GM19035 (cell line): ENCODE results near the gene RCSD1.
"Not testable (repeated sequence)": the region's sequence is repeated elsewhere in the genome, so short reads cannot be mapped to it uniquely, and the experiment has no call there.

Experiments used
- ATAC-seq: cut with Tn5 transposase; IDR thresholded peaks from one replicate; pipeline ENCODE4 v1.9.1; 2021; ENCODE audit not compliant: unreplicated experiment

RCSD1 gene, protein sequence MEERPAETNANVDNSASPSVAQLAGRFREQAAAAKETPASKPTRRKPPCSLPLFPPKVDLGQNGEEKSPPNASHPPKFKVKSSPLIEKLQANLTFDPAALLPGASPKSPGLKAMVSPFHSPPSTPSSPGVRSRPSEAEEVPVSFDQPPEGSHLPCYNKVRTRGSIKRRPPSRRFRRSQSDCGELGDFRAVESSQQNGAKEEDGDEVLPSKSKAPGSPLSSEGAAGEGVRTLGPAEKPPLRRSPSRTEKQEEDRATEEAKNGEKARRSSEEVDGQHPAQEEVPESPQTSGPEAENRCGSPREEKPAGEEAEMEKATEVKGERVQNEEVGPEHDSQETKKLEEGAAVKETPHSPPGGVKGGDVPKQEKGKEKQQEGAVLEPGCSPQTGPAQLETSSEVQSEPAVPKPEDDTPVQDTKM

DNA sequence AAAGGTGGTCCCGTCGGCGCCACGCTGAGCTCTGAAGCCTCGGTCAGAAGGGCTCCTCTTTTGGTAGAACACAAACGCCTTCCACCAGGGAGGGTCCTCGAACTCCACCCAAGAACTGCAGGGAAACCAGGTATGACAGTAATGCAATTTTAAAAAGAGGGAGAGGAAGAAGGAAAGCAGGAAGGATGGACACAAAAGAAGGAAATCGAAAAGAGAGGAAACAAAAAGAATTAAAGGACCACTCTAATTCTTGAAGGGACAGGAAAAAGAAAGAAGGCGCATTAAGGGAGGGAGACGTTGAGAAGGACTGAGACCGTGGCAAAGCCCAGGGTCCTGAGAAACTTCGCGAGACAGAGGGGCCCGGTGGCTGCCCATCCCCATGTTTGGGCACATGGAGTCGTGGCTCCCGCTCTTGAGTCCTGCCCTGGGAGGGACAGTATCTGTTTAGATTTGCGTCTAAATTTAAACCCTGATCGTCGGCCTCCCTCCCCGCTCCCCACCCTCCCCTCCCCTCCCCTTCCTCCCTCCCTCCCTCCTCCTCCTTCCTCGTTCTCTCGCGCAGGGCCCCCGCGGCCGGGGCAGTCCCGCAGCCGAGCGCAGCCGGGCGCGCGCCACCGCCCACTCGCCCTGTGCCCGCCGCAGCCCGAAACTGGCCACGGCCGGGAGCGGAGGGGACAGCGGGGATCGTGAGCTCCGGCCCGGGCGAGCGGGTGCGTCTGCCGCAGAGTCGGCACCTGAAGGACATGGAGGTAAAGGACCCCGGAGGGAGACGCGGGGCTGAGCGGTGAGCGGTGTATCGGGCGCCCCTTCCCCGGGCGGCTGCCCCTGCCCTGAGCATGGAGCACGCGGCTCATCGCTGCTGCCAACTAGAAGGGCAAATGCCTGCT is at the start of gene RCSD1:
TSS of gene RCSD1 (plus strand) at position 552 of the 887 bp plus-strand sequence. CDS start at position 744, 192 bp downstream.
- peak; percentile 27 for ATAC-seq

DNA sequence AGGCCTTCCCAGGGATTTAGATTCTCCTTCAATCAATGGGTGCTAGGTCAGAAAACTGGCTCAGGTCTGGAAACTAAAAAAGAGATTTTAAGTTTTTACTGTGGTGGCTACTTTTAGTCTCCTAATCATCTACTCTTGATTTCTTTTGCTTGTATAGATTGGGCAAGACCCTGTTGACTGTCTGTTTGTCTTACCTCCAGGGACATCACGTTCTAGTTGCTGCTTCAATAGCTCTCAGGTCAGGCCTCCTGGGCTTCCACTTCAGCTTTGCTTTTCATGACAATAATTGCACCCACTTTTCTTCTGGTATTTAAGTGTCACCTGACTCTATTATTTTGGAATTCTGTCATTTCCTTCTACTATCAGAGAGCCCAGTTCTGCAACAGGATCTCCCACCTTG is 48.0 kb upstream of the RCSD1 start:
- ATAC-seq: no peak

DNA sequence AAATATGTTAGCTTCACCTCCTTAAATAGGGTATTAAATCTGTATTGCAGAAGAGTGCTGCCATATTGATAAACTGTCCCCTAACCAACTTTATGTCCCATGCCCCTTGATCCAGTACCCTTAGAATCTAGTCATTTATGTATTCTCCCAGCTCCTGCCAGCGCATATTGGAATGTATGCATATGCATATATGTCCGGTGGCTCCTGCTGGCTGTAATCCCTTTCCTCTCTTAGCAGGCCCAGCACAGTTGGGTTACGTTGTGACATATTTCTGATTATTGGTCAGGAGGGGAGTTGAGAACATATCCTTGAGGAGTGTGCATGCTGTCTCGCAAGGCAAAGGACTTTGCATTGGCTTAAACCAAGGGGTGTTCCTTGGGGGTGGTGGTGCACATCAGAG is 47.3 kb upstream of the RCSD1 start:
- no peak for ATAC-seq

DNA sequence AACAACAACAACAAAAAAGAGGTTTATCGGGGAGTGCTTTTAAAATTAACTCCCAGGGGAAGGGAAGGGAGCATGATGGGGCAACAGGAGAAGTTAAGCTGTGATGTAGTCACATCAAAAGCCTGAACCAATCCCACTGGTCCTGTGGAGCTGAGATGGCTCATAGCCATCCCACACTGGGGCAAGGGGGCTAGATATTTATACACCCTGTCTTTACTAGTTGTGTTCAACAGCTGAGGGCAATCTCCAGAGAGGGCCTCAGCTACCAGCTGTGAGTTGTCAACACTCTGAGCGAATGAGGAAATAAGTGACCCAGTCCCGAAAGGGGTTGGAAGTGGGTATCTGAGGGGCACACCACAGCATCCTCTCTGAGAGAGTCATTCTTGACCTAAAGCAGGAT is 45.5 kb upstream of the RCSD1 start:
- ATAC-seq: no peak

DNA sequence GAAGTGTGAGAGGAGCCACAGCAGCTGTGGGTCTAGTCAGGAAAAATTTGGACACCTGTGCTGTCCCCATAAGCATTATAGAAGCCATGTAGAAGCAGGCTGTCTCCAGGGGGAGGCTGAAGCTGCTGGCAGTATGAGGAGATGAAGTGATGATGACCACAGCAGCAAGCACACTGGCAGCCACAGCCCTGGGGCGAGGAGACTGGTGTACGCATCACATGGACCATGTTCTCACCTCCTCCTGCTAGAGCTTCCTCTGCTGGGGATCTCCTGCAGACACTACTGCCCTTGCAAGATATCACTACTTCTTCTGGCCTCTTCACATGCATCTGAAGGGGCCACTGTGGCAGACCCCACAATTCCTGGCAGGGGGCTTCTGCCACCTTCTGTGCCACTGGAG is 42.7 kb upstream of the RCSD1 start:
- no peak for ATAC-seq

DNA sequence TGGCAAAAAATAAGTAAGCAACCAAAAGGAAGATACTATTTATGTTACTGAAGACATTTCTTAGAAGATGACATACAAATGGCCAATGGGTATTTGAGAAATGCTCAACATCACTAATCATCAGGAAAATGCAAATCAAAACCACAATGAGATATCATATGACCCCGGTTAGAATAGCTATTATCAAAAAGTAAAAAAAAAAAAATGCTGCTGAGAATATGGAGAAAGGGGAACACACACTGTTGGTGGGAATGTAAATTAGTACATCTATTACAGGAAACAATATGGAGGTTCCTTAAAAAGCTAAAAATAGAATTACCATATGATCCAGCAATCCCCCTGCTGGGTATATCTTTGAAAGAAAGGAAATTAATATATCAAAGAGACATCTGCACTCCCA is 42.2 kb upstream of the RCSD1 start:
- no peak for ATAC-seq

DNA sequence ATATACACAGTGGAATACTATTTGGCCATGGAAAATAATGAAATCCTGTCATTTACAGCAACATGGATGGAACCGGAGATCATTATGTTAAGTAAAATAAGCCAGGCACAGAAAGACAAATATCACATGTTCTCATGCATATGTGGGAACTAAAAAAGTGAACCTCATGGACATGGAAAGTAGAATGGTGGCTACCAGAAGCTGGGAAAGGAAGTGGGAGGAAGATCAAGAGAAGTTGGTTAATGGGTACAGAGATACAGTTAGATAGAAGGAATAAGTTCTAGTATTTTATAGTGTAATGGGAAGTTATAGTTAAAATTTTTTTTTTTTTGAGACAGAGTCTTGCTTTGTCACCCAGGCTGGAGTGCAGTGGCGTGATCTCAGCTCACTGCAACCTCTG is 41.7 kb upstream of the RCSD1 start:
- ATAC-seq: no peak

DNA sequence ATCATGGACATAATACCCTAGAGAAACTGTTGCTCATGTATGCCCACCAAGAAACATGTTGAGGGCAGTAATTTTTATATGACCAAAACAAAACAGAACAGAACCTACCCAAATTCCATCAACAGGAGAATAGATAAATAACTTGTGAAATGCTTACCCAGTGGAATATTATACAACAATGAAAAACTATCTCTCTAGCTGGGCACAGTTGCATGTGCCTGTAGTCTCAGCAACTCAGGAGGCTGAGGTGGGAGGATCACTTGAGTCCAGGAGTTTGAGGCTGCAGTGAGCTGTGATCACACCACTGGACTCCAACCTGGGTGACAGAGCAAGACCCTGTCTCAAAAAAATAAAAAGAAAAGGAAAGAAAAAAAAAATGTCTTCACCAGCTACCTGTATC is 37.6 kb upstream of the RCSD1 start:
- ATAC-seq: no peak

DNA sequence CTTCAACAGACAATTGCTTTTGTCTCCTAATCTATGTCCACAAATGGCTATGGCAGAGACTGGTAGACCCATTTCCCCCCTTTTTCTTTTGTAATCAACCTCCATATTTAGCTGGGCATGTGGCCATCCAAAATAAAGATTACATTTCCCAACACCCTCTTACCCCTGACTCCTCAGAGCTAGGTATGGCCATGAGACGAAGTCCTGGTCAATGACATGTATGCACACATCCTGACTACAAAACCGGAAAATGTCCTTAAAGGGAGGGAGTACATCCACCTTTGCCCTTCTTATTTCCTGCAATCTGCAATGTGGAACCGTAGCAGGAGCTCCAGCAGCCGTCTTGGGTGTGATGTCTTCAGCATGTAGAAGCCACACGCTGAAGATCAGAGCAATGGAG is 36.2 kb upstream of the RCSD1 start:
- ATAC-seq: no peak

DNA sequence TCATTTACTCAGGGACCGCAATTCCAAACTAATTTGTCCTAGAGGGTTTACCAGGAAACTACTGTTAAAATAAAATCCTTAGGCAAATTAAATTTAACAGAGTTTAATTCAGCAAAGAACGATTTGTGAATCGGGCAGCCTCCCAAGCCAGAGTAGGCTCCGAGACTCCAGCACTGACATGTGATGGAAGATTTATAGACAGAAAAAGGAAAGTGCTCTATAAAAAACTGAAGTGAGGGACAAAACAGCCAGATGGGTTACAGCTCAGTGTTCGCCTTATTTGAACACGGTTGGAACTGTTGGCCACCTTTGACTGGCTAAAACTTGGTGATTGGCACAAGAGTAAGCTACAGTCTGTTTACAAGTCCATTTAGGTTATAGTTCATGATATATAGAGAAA is 35.2 kb upstream of the RCSD1 start:
- ATAC-seq: no peak

DNA sequence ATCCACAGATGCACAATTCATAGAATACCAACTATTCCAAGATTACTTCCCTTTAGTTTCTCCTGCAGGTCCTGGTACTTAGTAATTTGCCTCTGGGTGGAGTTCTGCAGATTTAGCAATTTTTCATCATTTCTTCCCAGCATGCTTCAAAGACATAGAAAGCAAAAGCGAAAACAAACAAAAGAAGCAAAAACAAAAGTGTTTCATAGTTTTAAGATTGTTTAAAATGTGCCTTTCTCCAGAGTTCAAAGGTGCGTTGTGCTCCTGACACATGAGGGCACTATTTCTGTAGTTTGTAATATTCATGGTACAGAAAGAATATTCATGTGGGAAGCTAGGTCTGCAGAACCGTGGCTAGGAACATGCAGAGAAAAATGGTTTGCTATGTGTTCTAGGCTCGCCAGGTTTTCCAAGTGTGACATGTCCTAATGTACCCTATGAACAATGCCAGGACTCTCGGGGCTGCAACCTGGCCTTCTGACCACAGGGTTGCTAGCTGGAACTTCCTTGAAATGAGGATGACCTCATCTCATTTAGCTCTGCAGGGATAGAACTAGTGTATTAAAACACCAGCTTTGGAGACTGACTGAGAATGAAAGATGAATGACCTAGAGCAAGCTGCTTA is 30.0 kb upstream of the RCSD1 start:
- ATAC-seq: peak; percentile 72

DNA sequence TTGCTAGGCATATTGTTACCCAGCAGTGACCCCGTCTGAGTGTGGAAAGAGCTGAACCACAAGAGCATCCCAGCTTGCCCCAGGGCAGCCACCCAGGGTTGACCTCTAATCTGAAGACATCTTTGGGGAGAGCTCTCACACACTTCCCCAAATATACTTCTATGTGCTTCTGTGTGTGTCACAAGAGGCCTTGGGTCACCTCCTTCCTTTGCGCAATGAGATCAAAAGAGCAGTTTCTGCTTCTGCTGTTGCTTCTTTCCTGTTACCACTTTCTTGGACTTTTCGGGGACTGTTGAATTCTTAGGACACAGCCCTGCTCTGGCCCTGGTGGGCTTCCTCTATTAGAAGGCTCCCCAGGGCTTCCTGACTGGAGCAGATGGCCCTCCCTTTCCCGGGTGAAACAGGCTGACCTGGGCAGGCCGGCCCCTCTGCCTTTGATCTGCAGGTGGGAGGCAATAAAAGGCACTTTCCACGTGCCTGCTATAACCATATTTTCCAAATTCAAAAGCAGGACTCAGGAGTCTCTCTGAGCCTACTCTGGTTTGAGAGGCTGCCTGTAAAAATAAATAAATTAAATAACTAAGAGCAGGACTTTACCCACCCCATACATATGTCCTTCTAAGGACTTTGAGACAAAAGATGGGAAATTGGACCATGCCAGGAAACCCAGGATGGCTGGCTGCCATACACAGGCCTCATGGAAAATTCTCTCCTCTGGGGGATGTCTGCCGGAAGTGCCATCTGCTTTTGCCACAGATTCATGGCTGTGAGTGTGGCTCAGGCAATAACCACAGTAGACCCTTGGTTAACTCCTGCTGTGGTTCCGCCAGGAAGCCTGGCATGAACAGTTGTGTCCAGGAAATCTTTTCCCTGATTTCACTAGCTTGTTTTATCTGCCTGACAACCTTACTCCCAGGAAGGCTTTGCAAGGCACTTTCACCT is 28.3 kb upstream of the RCSD1 start:
- ATAC-seq: no peak

DNA sequence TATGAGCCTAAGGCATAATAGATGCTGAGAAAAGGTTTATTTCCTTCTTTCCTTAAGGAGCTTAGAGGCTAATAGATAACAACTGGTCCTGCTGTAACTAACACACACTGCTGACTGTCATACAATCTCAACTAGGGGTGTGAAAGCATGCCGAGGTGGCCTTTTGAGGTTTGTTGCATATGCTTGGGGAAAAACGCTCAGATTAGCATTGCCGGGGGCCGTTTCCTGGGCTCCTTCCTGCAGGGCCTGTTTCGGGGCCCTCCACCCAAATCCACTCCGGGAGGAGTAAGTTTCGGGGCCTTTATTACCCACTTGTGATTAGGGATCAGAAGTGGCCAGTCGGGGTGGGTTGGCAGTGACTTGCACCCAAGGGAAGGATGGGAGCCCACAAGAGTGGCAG is 27.2 kb upstream of the RCSD1 start:
- no peak for ATAC-seq

DNA sequence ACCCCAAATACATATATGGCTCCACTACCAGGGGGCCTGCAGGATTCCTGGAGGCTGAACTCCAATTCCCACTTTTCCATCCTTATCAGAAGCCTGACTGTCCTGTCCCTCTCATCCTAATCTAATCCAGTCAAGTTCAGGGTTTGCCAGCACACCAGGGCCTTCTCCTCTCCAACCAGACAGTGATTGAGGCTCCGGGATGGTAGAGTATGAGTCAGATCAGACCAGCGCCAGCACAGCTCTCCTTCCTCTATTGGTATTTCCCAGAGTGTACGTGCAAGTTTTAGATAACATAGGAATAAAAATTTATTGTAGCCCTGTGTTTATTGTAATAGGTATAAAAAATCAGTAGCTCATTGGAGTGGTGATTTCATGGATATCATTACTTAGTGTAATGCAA is 24.5 kb upstream of the RCSD1 start:
- no peak for ATAC-seq

DNA sequence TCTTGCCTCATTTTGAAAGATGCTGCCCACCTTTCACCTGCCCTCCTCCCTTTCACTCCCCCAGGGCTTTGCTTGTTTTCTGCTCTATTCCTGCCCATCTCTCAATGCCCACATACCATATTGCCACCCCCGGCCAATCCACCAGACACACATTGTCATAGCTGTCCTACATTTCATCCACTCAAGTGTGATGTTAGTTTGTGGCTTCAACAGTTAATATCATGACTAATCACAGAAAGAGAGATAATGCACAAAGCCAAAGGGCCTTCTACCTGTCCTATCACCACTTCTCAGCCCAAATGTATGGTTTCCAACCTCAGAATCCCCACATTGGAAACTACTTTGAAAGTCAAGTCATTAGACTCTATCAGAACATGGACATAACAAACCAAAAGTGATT is 18.0 kb upstream of the RCSD1 start:
- ATAC-seq: no peak

DNA sequence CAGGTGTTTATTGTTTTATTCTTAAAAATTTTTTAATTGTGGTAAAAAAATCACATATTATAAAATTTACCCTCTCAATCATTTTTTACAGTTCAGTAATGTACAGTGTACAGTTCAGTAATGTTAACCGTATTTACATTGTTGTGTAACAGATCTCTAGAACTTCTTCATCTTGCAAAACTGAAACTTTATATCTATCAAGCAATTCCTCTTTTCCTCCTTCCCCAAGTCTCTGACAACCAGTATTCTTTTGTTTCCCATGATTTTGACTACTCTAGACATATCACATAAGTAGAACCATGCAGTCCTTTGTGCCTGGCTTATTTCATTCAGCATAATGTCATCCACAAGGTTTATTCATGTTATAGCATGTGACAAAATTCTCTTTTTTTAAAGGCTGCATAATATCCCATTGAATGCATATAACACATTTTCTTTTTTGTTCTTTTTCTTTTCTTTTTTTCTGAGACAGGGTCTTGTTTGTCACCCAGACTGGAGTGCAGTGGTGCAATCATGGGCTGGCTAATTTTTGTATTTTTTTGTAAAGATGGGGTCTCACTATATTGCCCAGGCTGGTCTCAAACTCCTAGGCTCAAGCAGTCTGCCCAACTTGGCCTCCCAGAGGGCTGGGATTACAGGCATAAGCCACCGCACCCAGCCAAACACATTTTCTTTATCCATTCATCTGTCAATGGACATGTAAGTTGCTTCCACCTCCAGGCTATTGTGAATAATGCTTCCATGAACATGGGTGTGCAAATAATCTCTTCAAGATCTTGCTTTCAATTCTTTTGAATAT is 17.2 kb upstream of the RCSD1 start:
- no peak for ATAC-seq

DNA sequence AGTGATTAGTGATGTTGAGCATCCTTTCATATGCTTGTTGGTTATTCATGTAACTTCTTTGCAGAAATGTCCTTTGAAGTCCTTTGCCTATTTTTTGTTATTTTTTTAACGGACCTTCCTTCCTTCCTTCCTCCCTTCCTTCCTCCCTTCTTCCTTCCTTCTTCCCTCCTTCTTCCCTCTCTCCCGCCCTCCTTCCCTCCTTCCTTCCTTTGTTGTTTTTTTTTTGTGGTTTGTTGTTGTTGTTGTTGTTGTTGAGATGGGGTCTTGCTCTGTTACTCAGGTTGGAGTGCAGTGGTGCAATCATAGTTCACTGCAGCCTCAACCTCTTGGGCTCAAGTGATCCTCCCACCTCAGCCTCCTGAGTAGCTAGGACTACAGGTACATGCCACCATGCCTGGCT is 16.0 kb upstream of the RCSD1 start:
- ATAC-seq: not testable (repeated sequence)

DNA sequence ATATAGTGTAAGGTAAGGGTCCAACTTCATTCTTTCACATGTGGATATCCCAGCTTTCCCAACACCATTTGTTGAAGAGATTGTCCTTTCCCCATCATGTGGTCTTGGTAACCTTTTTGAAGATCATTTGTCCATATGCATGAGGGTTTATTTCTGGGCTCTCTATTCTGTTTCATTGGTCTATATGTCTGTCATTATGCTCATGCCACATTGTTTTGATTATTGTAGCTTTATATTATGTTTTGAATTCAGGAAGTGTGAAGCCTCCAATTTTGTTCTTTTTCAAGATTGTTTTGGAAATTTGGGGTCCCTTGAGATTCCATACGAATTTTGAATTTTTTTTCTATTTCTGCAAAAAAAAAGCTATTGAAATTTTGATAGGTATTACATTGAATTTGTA is 15.2 kb upstream of the RCSD1 start:
- no peak for ATAC-seq

DNA sequence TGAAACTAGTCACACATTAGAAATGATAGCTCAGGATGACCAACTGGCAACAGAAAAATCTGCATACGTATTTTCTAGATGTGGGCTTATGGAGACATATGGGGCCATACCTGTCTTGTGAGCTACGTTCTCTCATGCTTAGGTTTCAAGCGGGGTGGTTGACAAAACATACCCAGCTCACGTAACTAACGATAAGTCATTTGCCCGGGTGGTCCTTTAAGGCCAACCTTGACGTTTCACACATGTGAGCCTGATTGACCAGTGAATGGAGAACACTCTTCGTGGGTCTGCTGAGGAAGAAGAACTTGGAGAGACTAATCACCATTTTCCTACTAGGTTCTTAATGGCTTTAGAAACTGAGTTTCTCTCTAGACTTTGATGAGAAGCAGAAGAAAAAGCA is 13.5 kb upstream of the RCSD1 start:
- no peak for ATAC-seq
